HG03565 (cell line): ENCODE measurements around the gene RHBDF1.

Experiments used
- ATAC-seq: cut with Tn5 transposase; IDR thresholded peaks from one replicate; pipeline ENCODE4 v1.9.1; 2021; ENCODE audit warnings: mild to moderate bottlenecking, moderate library complexity; ENCODE audit not compliant: unreplicated experiment

Gene RHBDF1

GRCh38 chr16:72561-73548 lies at the start of gene RHBDF1:
Gene RHBDF1, minus strand, starts transcription at chr16:72631. Its CDS starts 7,616 bp downstream, at chr16:65015.
- ATAC-seq = no peak

GRCh38 chr16:120756-121155 lies 48.3 kb upstream of the RHBDF1 start:
- ATAC-seq = no peak

GRCh38 chr16:119835-120491 lies 47.5 kb upstream of the RHBDF1 start:
- ATAC-seq = no peak

- ATAC-seq = no peak
These were observed 46.9 kb upstream of the RHBDF1 start for GRCh38 chr16:119295-119694.

GRCh38 chr16:118857-119256 lies 46.4 kb upstream of the RHBDF1 start:
- ATAC-seq = no peak

GRCh38 chr16:117379-118365 lies 45.2 kb upstream of the RHBDF1 start:
- ATAC-seq = no peak

- no peak for ATAC-seq
These were observed 43.6 kb upstream of the RHBDF1 start for GRCh38 chr16:116015-116414.

GRCh38 chr16:114327-114726 lies 41.9 kb upstream of the RHBDF1 start:
- ATAC-seq = no peak

- ATAC-seq = no peak
These were observed 39.9 kb upstream of the RHBDF1 start for GRCh38 chr16:112153-112840.

GRCh38 chr16:106623-107324 lies 34.3 kb upstream of the RHBDF1 start:
- no peak for ATAC-seq

GRCh38 chr16:105521-105920 lies 33.1 kb upstream of the RHBDF1 start:
- ATAC-seq = no peak

GRCh38 chr16:104928-105327 lies 32.5 kb upstream of the RHBDF1 start:
- ATAC-seq = no peak

- ATAC-seq = no peak
These were observed 31.9 kb upstream of the RHBDF1 start for GRCh38 chr16:104355-104754.

GRCh38 chr16:102060-102855 lies 29.8 kb upstream of the RHBDF1 start:
- no peak for ATAC-seq

GRCh38 chr16:101586-101985 lies 29.2 kb upstream of the RHBDF1 start:
- no peak for ATAC-seq

- ATAC-seq = no peak
These were observed 28.6 kb upstream of the RHBDF1 start for GRCh38 chr16:100989-101388.

- ATAC-seq = no peak
These were observed 25.4 kb upstream of the RHBDF1 start for GRCh38 chr16:97822-98221.

GRCh38 chr16:96935-97381 lies 24.5 kb upstream of the RHBDF1 start:
- ATAC-seq = peak; percentile 81

- ATAC-seq = no peak
These were observed 22.5 kb upstream of the RHBDF1 start for GRCh38 chr16:94918-95265.
